Progenitor cell of endocrine pancreas (in vitro differentiated cells): ENCODE data around the gene EXOC3L1. TPM values are rescaled to one million over a fixed set of nuclear protein-coding genes. Genes with fewer than 3 reads are reported as not detected.

ENCODE experiments used
- DNase-seq: peaks from one replicate; pipeline ENCODE4 v3.0.0; 2021; ENCODE audit warnings: low spot score; ENCODE audit not compliant: unreplicated experiment
- H3K27ac Mint-ChIP-seq: 2 replicates; pipeline ENCODE4 v1.8.0; 2021; ENCODE audit warnings: mild to moderate bottlenecking, moderate library complexity, mixed read lengths
- H3K27me3 Mint-ChIP-seq: 2 replicates; pipeline ENCODE4 v1.8.0; 2021; ENCODE audit warnings: mixed read lengths
- H3K36me3 Mint-ChIP-seq: 2 replicates; pipeline ENCODE4 v1.8.0; 2022; ENCODE audit warnings: mixed read lengths; ENCODE audit not compliant: insufficient read depth
- H3K4me1 Mint-ChIP-seq: 2 replicates; pipeline ENCODE4 v1.8.0; 2021; ENCODE audit warnings: low read depth, mixed read lengths
- H3K4me3 Mint-ChIP-seq: 2 replicates; pipeline ENCODE4 v1.8.0; 2021; ENCODE audit warnings: low read depth, mild to moderate bottlenecking, moderate library complexity, mixed read lengths
- H3K9me3 Mint-ChIP-seq: 2 replicates; pipeline ENCODE4 v1.8.0; 2021; ENCODE audit warnings: low read depth, mixed read lengths
- CTCF ChIP-seq: fragments of 200-600 bp; sonication (generic); IDR thresholded peaks from one replicate; pipeline ENCODE4 v1.5.0; 2021; ENCODE audit warnings: antibody characterized with exemption, mild to moderate bottlenecking; ENCODE audit not compliant: unreplicated experiment
- total RNA-seq: library from RNA; stranded (reverse); gene quantifications from 2 replicates; pipeline ENCODE4 v1.2.1, GENCODE V29; 2021

The EXOC3L1 gene
- total RNA-seq, 1 donor from 2014 or later: not detected

- Mint-ChIP-seq H3K27ac (no peak overlapping the region), H3K4me1 (peaks cover 17% of the 10 kb centered on the region), H3K4me3 (peak overlapping the region; percentile 9), H3K27me3 (no peaks in the 10 kb centered on the region), H3K36me3 (peaks cover 7% of the 10 kb centered on the region), H3K9me3 (no peaks in the 10 kb centered on the region)
- DNase-seq: no peak
- no peak for TF ChIP-seq CTCF
Observed at GRCh38 chr16:67229906-67230808, 40.2 kb upstream of the EXOC3L1 start.

- no peaks in the 10 kb centered on the region for H3K27me3 Mint-ChIP-seq
- H3K4me1 Mint-ChIP-seq: peaks cover 17% of the 10 kb centered on the region
- H3K36me3 Mint-ChIP-seq: peaks cover 7% of the 10 kb centered on the region
- DNase-seq: no peak
- H3K27ac Mint-ChIP-seq: no peak overlapping the region
- H3K4me3 Mint-ChIP-seq: peak overlapping the region; percentile 100
- no peak for TF ChIP-seq CTCF
- H3K9me3 Mint-ChIP-seq: no peaks in the 10 kb centered on the region
Observed at GRCh38 chr16:67228905-67229304, 39.0 kb upstream of the EXOC3L1 start.

- H3K4me3 Mint-ChIP-seq: peak overlapping the region; percentile 100
- no peaks in the 10 kb centered on the region for H3K27me3 Mint-ChIP-seq
- H3K27ac Mint-ChIP-seq: peak overlapping the region; percentile 95
- H3K36me3 Mint-ChIP-seq: peaks cover 5% of the 10 kb centered on the region
- H3K9me3 Mint-ChIP-seq: no peaks in the 10 kb centered on the region
- no peak for DNase-seq
- H3K4me1 Mint-ChIP-seq: peaks cover 17% of the 10 kb centered on the region
- TF ChIP-seq CTCF: no peak
Observed at GRCh38 chr16:67228034-67228785, 38.3 kb upstream of the EXOC3L1 start.

- no peak for DNase-seq
- no peak for TF ChIP-seq CTCF
- peak overlapping the region; percentile 100 for H3K4me3 Mint-ChIP-seq
- H3K27me3 Mint-ChIP-seq: no peaks in the 10 kb centered on the region
- peak overlapping the region; percentile 95 for H3K27ac Mint-ChIP-seq
- peaks cover 17% of the 10 kb centered on the region for H3K4me1 Mint-ChIP-seq
- peaks cover 5% of the 10 kb centered on the region for H3K36me3 Mint-ChIP-seq
- H3K9me3 Mint-ChIP-seq: no peaks in the 10 kb centered on the region
Observed at GRCh38 chr16:67227567-67227921, 37.6 kb upstream of the EXOC3L1 start.

- Mint-ChIP-seq H3K4me3 (peak within 1 kb of the TSS; percentile 100), H3K9me3 (no peaks in the 10 kb centered on the region), H3K27me3 (no peaks in the 10 kb centered on the region), H3K4me1 (peaks cover 17% of the 10 kb centered on the region), H3K36me3 (peaks cover 5% of the 10 kb centered on the region), H3K27ac (peak within 1 kb of the TSS; percentile 95)
- peak; percentile 24 for TF ChIP-seq CTCF
- peak; percentile 98 for DNase-seq
Observed at GRCh38 chr16:67226804-67227566, 37.0 kb upstream of the EXOC3L1 start, which contains the start of gene TMEM208. TMEM208 (plus strand) TSS chr16:67227130; CDS start chr16:67227219, 89 bp downstream.
